GM10266 (cell line): ENCODE results near the gene KPNB1.

Experiments used
- DNase-seq: peaks from one replicate; pipeline ENCODE4 v3.0.0; 2012; ENCODE audit errors: extremely low spot score
- TF ChIP-seq, protein P1 (sequence below): IDR thresholded peaks from 2 replicates; pipeline ENCODE4 v1.5.1; 2012; ENCODE audit warnings: mild to moderate bottlenecking, low read depth; ENCODE audit not compliant: control insufficient read depth, insufficient read depth; ENCODE audit errors: missing control alignments

The KPNB1 gene

GRCh38 chr17:47693731-47694580, 44.2 kb downstream of the KPNB1 start, which contains the start of gene TBKBP1:
TBKBP1 (plus strand) TSS chr17:47694161; CDS start chr17:47696113, 1,952 bp downstream.
- TF ChIP-seq, protein P1, sequence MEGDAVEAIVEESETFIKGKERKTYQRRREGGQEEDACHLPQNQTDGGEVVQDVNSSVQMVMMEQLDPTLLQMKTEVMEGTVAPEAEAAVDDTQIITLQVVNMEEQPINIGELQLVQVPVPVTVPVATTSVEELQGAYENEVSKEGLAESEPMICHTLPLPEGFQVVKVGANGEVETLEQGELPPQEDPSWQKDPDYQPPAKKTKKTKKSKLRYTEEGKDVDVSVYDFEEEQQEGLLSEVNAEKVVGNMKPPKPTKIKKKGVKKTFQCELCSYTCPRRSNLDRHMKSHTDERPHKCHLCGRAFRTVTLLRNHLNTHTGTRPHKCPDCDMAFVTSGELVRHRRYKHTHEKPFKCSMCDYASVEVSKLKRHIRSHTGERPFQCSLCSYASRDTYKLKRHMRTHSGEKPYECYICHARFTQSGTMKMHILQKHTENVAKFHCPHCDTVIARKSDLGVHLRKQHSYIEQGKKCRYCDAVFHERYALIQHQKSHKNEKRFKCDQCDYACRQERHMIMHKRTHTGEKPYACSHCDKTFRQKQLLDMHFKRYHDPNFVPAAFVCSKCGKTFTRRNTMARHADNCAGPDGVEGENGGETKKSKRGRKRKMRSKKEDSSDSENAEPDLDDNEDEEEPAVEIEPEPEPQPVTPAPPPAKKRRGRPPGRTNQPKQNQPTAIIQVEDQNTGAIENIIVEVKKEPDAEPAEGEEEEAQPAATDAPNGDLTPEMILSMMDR, result no peak
- peak; percentile 67 for DNase-seq

DNA sequence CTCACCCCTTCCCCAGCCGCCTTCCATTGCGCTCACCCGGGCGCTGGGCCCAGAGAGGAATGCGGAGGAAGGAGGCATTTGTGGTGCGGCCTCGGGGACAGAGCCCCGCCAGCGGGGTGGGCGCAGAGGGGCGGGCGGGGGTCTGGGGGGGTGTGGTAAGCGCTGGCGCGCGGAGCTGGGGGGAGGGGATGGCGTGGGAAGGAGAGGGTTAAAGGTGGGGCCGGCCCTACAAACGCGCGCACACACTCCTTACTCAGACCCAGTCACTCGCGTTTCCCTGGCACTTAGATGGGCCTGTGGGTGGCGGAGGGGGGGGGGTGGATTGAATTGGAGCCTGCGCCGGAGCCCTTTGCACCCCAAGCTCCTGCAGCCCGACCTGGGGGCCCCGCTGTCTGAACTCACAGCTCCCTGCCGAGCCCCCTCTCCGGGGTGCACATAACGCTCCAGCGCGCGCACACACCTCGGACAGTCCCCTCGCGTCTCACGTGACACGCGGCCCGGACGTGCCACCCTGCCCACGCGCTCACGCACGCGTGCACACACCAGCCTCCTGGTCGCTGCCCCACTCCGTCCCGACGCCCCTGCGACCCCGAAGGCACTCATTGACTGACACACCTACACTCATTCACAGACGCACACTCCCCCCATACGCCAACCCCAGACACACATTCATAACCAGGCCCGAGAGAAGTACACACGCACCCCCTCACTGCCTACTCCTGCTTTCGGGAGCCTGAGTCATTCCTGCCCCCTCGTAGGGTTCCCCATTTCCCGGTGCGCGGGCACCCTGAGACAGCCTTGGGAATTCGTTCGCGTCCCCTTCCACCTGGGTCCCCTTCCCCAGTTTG, 45.1 kb downstream of the KPNB1 start:
- TF ChIP-seq, protein P1, result no peak
- DNase-seq, result peak; percentile 50

GRCh38 chr17:47695429-47696376, 46.0 kb downstream of the KPNB1 start:
- TF ChIP-seq, protein P1, result no peak
- DNase-seq, result peak; percentile 12

DNA sequence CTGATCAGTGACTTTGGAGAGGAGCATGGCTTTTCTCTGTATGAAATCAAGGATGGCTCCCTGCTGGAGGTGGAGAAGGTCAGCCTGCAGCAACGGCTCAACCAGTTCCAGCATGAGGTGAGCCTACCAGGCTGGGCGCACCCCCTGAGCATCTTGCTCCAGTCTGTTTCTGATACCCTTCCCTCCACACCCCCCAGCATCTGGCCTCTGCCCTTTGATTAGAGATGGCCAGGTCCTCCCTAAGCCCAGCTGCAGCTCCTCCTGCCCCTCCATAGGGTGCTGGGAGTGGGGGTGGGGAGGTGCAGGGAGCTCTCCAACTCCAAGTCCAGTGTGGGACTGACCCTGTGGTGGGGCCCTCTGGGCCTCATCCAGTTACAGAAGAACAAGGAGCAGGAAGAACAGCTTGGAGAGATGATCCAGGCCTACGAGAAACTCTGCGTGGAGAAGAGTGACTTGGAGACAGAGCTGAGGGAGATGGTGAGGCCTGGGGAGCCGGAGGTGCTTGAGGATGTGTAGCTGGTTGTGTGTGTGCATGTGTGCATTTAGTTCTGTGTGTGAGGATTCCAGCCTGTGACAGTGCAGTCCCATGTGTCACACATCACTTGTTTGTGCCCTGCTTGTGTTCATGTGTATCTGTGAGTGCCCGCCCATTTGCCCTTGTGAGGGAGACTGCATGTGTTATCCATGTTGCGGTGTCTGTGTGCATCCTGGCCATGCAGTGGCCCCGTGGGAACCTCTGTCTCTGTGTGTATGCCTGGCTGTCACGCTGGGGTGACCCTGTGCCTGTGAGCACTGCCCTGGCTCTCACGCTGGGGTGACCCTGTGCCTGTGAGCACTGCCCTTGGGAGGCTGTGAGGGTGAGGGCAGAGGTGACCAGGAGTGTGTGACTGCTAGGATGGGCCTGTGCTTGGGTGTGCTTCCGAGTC, 47.3 kb downstream of the KPNB1 start:
- DNase-seq, result peak; percentile 17
- TF ChIP-seq, protein P1, result no peak

- DNase-seq, result peak; percentile 27
- TF ChIP-seq, protein P1, result no peak
These were observed 48.4 kb downstream of the KPNB1 start for GRCh38 chr17:47697906-47698711.
